ENCODE measurements around the gene HSDL2. TPM values are rescaled to one million over a fixed set of nuclear protein-coding genes. Genes with fewer than 3 reads are reported as not detected.
"Not testable (repeated sequence)": the region's sequence is repeated elsewhere in the genome, so short reads cannot be mapped to it uniquely, and the experiment has no call there.

The HSDL2 gene
- total RNA-seq, 6 experiments from 2014 or later, result 31.7 to 38.6 (median 33.5) TPM

DNA sequence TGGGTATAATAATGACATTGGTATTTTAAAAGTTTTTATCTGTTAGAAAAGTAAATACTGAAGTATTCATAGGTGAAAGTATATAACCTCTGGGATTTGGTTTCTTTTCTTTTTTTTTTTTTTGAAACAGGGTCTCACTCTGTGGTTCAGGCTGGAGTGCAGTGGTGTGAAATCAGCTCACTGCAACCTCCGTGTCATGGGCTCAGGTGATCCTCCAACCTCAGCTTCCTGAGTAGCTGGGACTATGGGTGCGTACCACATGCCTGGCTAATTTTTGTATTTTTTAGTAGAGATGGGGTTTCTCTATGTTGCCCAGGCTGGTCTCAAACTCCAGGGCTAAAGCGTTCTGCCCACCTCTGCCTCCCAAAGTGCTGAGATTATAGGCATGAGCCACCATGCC is 7.2 kb downstream of the HSDL2 start:
- TF ChIP-seq, protein P1, sequence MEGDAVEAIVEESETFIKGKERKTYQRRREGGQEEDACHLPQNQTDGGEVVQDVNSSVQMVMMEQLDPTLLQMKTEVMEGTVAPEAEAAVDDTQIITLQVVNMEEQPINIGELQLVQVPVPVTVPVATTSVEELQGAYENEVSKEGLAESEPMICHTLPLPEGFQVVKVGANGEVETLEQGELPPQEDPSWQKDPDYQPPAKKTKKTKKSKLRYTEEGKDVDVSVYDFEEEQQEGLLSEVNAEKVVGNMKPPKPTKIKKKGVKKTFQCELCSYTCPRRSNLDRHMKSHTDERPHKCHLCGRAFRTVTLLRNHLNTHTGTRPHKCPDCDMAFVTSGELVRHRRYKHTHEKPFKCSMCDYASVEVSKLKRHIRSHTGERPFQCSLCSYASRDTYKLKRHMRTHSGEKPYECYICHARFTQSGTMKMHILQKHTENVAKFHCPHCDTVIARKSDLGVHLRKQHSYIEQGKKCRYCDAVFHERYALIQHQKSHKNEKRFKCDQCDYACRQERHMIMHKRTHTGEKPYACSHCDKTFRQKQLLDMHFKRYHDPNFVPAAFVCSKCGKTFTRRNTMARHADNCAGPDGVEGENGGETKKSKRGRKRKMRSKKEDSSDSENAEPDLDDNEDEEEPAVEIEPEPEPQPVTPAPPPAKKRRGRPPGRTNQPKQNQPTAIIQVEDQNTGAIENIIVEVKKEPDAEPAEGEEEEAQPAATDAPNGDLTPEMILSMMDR (IDR thresholded peaks at IDR 0.05), result no peak
- no peaks in the 10 kb centered on the region for H3K27me3 Mint-ChIP-seq (ENCODE audit: insufficient read depth)
- H3K4me1 Mint-ChIP-seq (ENCODE audit: low read depth), result peaks cover 24% of the 10 kb centered on the region
- no peak overlapping the region for H3K4me3 Mint-ChIP-seq
- DNase-seq, result no peak
- H3K9me3 Mint-ChIP-seq, result no peaks in the 10 kb centered on the region
- peaks cover 5% of the 10 kb centered on the region for H3K36me3 Mint-ChIP-seq (ENCODE audit: low read depth)
- H3K27ac Mint-ChIP-seq, result no peak overlapping the region

DNA sequence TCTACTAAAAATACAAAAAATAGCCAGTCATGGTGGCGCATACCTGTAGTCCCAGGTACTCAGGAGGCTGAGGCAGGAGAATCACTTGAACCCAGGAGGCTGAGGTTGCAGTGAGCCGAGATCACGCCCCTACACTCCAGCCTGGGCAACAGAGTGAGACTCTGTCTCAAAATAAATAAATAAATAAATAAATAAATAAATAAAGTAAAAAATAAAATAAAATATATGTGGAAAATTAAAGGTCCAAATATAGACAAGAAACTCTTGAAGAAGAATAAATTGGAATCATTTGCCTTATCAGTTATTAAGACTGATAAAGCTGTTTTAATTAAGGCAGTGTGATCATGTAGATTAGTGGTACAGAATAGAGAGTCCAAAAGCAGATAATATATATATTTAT is 10.0 kb downstream of the HSDL2 start:
- not testable (repeated sequence) for H3K27me3 Mint-ChIP-seq (ENCODE audit: insufficient read depth); H3K4me3 Mint-ChIP-seq; DNase-seq; H3K9me3 Mint-ChIP-seq; H3K27ac Mint-ChIP-seq
- Mint-ChIP-seq H3K36me3 (ENCODE audit: low read depth) (peaks cover 21% of the 10 kb centered on the region), H3K4me1 (ENCODE audit: low read depth) (peaks cover 11% of the 10 kb centered on the region; the same call in 1 of the 2 replicates)

DNA sequence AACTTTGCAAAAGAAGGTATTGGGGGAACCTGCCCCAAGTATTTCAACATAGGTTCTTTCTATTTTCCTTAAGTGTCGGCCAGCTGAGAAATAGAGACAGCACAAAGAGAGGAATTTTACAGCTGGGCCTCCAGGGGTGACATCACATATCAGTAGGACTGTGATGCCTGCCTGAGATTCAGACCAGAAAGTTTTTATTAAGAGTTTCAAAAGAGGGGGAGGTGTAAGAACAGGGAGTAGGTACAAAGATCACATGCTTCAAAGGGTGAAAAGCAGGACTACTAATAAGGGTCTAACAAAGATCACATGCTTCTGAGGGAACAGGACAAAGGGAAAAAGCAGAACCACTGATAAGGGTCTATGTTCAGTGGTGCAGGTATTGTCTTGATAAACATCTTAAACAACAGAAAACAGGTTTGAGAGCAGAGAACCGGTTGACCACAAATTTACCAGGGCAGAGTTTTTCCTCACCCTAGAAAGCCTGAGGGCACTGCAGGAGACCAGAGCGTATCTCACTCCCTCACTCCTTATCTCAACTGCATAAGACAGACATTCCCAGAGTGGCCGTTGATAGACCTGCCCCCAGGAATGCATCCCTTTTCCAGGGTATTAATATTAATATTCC is 12.1 kb downstream of the HSDL2 start:
- H3K4me1 Mint-ChIP-seq (ENCODE audit: low read depth), result peaks cover 11% of the 10 kb centered on the region; the same call in 1 of the 2 replicates
- H3K27me3 Mint-ChIP-seq (ENCODE audit: insufficient read depth), result not testable (repeated sequence)

DNA sequence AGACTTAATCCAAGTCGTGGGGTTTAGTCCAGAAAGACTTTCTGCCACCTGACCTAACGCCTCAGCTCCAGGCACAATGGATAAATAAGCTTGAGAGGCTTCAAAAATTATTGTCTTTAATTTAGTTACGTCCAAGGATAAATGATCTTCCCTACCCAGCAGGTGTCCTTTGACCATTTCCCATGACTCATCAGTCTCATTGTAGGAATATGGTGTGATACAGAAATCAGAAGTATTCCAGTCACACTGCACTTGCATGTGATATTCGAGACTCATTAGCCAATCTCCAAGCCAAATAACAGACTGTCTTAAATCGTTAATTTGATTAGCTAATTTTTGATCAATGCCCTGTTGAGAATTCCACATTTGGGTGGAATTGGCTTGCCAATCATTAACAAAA is 13.2 kb downstream of the HSDL2 start:
- not testable (repeated sequence) for H3K27me3 Mint-ChIP-seq (ENCODE audit: insufficient read depth); H3K27ac Mint-ChIP-seq; DNase-seq; H3K4me3 Mint-ChIP-seq; H3K9me3 Mint-ChIP-seq
- Mint-ChIP-seq H3K36me3 (ENCODE audit: low read depth) (peaks cover 43% of the 10 kb centered on the region), H3K4me1 (ENCODE audit: low read depth) (peaks cover 11% of the 10 kb centered on the region; the same call in 1 of the 2 replicates)

More for the DNA sequence above, 12.1 kb downstream of the HSDL2 start:
- H3K27ac Mint-ChIP-seq, DNase-seq, H3K4me3 Mint-ChIP-seq, H3K9me3 Mint-ChIP-seq: not testable (repeated sequence)
- H3K36me3 Mint-ChIP-seq (ENCODE audit: low read depth), result peaks cover 32% of the 10 kb centered on the region

DNA sequence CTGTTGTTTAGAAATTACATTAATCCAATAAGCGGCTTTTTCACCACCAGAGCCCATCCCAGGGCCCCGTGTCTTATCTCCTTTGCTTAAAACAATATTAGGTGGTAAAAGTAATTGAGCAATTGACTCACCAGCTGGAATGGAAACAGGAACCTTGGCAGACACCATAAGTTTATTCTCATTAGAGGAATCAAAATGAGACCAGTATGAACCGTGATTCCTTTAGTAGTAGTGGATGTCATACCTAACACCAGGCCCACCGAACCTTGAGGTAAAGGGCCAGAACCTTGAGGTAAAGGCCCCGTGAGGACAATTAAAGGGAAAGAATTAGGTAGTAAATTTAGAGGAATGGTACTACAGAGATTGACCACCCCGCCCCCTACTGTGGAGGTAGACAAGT is 16.5 kb downstream of the HSDL2 start:
- H3K27ac Mint-ChIP-seq, result no peak overlapping the region
- H3K27me3 Mint-ChIP-seq (ENCODE audit: insufficient read depth), result no peaks in the 10 kb centered on the region
- H3K9me3 Mint-ChIP-seq, result peaks cover 18% of the 10 kb centered on the region
- no peak overlapping the region for H3K4me3 Mint-ChIP-seq
- peaks cover 61% of the 10 kb centered on the region for H3K36me3 Mint-ChIP-seq (ENCODE audit: low read depth)
- H3K4me1 Mint-ChIP-seq (ENCODE audit: low read depth), result peaks cover 11% of the 10 kb centered on the region; the same call in 1 of the 2 replicates
- no peak for DNase-seq
- TF ChIP-seq, protein P1 (IDR thresholded peaks at IDR 0.05), result no peak

DNA sequence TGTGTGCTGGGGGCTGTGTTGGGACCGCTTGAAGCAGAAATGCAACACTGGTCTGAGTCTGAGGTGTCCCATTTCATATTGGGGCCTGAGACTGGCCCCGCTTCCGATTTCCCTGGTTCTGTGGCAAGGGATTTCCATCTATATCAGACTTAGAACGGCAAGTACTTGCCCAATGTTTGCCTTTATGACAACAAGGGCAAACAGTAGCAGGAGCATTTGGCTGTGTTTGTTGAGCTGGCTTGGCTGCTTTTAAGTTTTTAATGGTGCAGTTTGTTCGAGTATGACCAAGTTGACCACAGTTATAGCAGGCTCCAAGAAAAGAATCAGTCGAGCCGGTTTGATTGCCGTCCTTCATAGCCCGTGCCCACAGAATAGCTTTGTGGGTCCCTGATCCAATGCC is 17.0 kb downstream of the HSDL2 start:
- TF ChIP-seq, protein P1 (IDR thresholded peaks at IDR 0.05), result no peak
- peaks cover 18% of the 10 kb centered on the region for H3K9me3 Mint-ChIP-seq
- peaks cover 59% of the 10 kb centered on the region for H3K36me3 Mint-ChIP-seq (ENCODE audit: low read depth)
- H3K27me3 Mint-ChIP-seq (ENCODE audit: insufficient read depth), result no peaks in the 10 kb centered on the region
- H3K4me3 Mint-ChIP-seq, result no peak overlapping the region
- DNase-seq, result no peak
- peaks cover 11% of the 10 kb centered on the region; the same call in 1 of the 2 replicates for H3K4me1 Mint-ChIP-seq (ENCODE audit: low read depth)
- H3K27ac Mint-ChIP-seq, result no peak overlapping the region

DNA sequence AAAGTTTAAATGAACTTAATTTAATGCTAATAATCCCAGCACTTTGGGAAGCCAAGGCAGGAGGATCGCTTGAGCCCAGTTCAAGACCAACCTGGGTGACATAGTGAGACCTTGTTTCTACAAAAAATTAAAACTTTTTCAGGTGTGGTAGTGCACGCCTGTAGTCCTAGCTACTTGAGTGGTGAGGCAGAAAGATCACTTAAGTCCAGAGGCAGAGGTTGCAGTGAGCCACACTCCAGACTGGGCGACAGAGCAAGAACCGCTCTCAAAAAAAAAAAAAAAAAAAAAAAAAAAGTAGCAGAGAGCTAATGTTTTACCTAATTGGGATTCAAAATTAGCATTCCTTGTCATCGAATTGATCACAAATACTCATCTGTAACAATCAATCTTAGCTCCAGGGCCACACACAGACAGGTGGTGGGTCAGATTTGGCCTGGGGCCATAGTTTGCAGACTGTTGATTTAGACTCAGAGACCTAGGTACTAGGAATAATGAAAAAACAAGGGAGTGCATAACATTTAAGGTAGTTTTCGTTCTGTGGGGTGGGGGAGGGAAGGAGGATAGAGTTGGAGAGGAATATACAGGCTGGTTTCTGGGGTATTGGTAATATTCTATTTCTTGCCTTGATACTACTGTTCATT is 21.4 kb downstream of the HSDL2 start:
- Mint-ChIP-seq H3K27me3 (ENCODE audit: insufficient read depth) (no peaks in the 10 kb centered on the region), H3K36me3 (ENCODE audit: low read depth) (peaks cover 44% of the 10 kb centered on the region), H3K4me1 (ENCODE audit: low read depth) (peaks cover 9% of the 10 kb centered on the region), H3K4me3 (no peak overlapping the region), H3K9me3 (peaks cover 18% of the 10 kb centered on the region), H3K27ac (no peak overlapping the region)
- TF ChIP-seq, protein P1 (IDR thresholded peaks at IDR 0.05), result no peak
- DNase-seq, result no peak

Data from HFFc6 (cell line).